Smooth muscle cell of the brain vasculature (primary cell): Measurements from ENCODE around the gene KNDC1.
"Not testable (repeated sequence)": the region's sequence is repeated elsewhere in the genome, so short reads cannot be mapped to it uniquely, and the experiment has no call there.

Experiments used
- DNase-seq: peaks from one replicate; pipeline ENCODE4 v3.0.0-alpha.2; 2012; ENCODE audit warnings: low read depth, low spot score

The KNDC1 gene

GRCh38 chr10:133221331-133221730, 61.3 kb downstream of the KNDC1 start:
- DNase-seq, result no peak

- DNase-seq, result not testable (repeated sequence)
These were observed 61.7 kb downstream of the KNDC1 start for GRCh38 chr10:133221756-133222155.

- no peak for DNase-seq
These were observed 64.1 kb downstream of the KNDC1 start for GRCh38 chr10:133224076-133224475.

- no peak for DNase-seq
These were observed 64.8 kb downstream of the KNDC1 start for GRCh38 chr10:133224756-133225372.

- DNase-seq, result no peak
These were observed 65.7 kb downstream of the KNDC1 start for GRCh38 chr10:133225707-133226191.

- DNase-seq, result no peak
These were observed 66.3 kb downstream of the KNDC1 start for GRCh38 chr10:133226251-133226808.

- no peak for DNase-seq
These were observed 67.2 kb downstream of the KNDC1 start for GRCh38 chr10:133227256-133227655.

GRCh38 chr10:133229265-133230043, 69.4 kb downstream of the KNDC1 start:
- no peak for DNase-seq

- DNase-seq, result no peak
These were observed 70.0 kb downstream of the KNDC1 start, which contains the start of gene UTF1 for GRCh38 chr10:133230044-133230361. TSS of gene UTF1 (plus strand) at chr10:133230217. CDS start at chr10:133230289, 72 bp downstream.

- DNase-seq, result no peak
These were observed 70.6 kb downstream of the KNDC1 start for GRCh38 chr10:133230387-133231195.

GRCh38 chr10:133231244-133231945, 71.4 kb downstream of the KNDC1 start:
- DNase-seq, result no peak

GRCh38 chr10:133231946-133232574, 72.0 kb downstream of the KNDC1 start:
- DNase-seq, result no peak

- not testable (repeated sequence) for DNase-seq
These were observed 74.8 kb downstream of the KNDC1 start for GRCh38 chr10:133234796-133235195.

- no peak for DNase-seq
These were observed 75.3 kb downstream of the KNDC1 start for GRCh38 chr10:133235265-133235855.

GRCh38 chr10:133235932-133236331, 75.9 kb downstream of the KNDC1 start:
- DNase-seq, result no peak

- DNase-seq, result no peak
These were observed 76.6 kb downstream of the KNDC1 start for GRCh38 chr10:133236401-133237240.

GRCh38 chr10:133237241-133237587, 77.2 kb downstream of the KNDC1 start:
- DNase-seq, result no peak

- no peak for DNase-seq
These were observed 77.8 kb downstream of the KNDC1 start, which contains the start of gene VENTX for GRCh38 chr10:133237588-133238465. TSS of gene VENTX (plus strand) at chr10:133237855. CDS start at chr10:133237915, 60 bp downstream.

GRCh38 chr10:133238466-133238804, 78.4 kb downstream of the KNDC1 start:
- no peak for DNase-seq
